GM12801 (cell line): ENCODE results near the gene ATP1A4.

Experiments used
- TF ChIP-seq, protein P1 (sequence below): IDR thresholded peaks from one replicate; pipeline ENCODE4 v1.5.1; 2011; ENCODE audit warnings: control low read depth; ENCODE audit not compliant: insufficient read length; ENCODE audit errors: extremely low read depth

ATP1A4 gene

GRCh38 chr1:160226623-160227022, 75.2 kb downstream of the ATP1A4 start:
- TF ChIP-seq, protein P1, sequence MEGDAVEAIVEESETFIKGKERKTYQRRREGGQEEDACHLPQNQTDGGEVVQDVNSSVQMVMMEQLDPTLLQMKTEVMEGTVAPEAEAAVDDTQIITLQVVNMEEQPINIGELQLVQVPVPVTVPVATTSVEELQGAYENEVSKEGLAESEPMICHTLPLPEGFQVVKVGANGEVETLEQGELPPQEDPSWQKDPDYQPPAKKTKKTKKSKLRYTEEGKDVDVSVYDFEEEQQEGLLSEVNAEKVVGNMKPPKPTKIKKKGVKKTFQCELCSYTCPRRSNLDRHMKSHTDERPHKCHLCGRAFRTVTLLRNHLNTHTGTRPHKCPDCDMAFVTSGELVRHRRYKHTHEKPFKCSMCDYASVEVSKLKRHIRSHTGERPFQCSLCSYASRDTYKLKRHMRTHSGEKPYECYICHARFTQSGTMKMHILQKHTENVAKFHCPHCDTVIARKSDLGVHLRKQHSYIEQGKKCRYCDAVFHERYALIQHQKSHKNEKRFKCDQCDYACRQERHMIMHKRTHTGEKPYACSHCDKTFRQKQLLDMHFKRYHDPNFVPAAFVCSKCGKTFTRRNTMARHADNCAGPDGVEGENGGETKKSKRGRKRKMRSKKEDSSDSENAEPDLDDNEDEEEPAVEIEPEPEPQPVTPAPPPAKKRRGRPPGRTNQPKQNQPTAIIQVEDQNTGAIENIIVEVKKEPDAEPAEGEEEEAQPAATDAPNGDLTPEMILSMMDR, result no peak

DNA sequence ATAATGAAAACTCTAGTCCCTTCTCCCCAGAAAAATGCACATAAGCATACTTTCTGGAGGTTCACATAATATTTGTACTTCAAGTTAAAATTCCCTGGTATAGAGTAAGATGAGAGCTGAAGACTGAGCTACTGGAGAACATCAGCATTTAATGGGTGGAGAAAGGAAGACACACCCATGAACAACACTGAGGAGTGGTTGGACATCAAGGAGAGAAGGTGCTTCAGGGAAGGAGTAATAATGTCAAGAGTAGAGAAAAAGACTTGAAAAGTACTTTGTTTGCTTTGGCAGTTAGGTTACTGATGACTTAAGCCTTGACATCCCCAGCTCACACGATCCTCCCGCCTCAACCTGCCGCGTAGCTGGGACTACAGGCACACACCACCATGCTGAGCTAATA, 75.6 kb downstream of the ATP1A4 start:
- TF ChIP-seq, protein P1, result no peak

DNA sequence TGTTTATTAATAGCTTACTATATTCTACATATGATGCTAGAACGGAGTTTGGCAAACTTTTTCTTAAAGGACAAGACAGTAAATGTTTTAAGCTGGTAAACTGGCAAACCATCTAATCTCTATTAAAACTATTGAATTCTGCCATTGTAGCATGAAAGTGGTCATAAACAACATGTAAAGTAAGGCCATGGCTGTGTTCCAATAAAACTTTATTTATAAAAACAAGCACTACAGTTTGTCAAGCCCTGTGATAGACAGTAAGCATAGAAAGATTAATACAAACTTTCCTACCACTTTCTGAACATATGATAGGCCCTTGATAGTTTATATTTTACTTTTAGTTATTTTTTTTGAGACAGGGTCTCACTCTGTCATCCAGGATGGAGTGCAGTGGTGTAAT, 76.2 kb downstream of the ATP1A4 start:
- TF ChIP-seq, protein P1, result no peak

GRCh38 chr1:160228431-160228830, 77.0 kb downstream of the ATP1A4 start:
- TF ChIP-seq, protein P1, result no peak

GRCh38 chr1:160232911-160233310, 81.5 kb downstream of the ATP1A4 start:
- TF ChIP-seq, protein P1, result no peak
